Mucosa of descending colon (tissue), 3 donors: Measurements from ENCODE around the gene AIF1. TPM values are rescaled to one million over a fixed set of nuclear protein-coding genes. Genes with fewer than 3 reads are reported as not detected.

Experiments used
- ATAC-seq: fragments of 200-7000 bp; cut with Tn5 transposase; one replicate; pipeline ENCODE4 v1.9.1; 2020; ENCODE audit warnings: mild to moderate bottlenecking, moderate library complexity
- DNase-seq, 3 donors: peaks; one replicate each; pipeline ENCODE4 v3.0.0-alpha.2; 2020
- H3K36me3 ChIP-seq: fragments of 200-600 bp; one replicate; pipeline ENCODE4 v1.8.0; 2021; ENCODE audit warnings: low read depth, mild to moderate bottlenecking
- H3K4me1 ChIP-seq: fragments of 200-600 bp; one replicate; pipeline ENCODE4 v1.8.0; 2021; ENCODE audit warnings: low read depth, mild to moderate bottlenecking
- H3K4me3 ChIP-seq: fragments of 200-600 bp; one replicate; pipeline ENCODE4 v1.8.0; 2021; ENCODE audit warnings: mild to moderate bottlenecking
- H3K9me3 ChIP-seq: fragments of 200-600 bp; one replicate; pipeline ENCODE4 v1.8.0; 2021; ENCODE audit warnings: mild to moderate bottlenecking
- CTCF ChIP-seq: fragments of 200-600 bp; IDR thresholded peaks from one replicate; pipeline ENCODE4 v1.8.0; 2022; ENCODE audit warnings: antibody characterized with exemption, mild to moderate bottlenecking
- intact Hi-C, 2 donors: fragments of 100-400 bp; cut with DNase I in 1 of 2; cut with micrococcal nuclease in 1 of 2; formaldehyde crosslinking; loops; one replicate each; pipeline versions ENCODE4 v1.11.0 to v1.11.1; 2022; cut with DNase I, micrococcal nuclease
- total RNA-seq, 3 donors: library from RNA; stranded (reverse); fragmentation: NEBNext Ultra II Directional in 2 of 3; extraction: Animal tissue kit (Norgen Biotek cat#: 25700) in 2 of 3; gene quantifications; one replicate each; pipeline versions ENCODE4 v1.2.1 to v1.2.4, GENCODE V29; 2021 to 2023
- donor health status: DM: no; HTN: no; CAD: no; lungs with moderate emphysema.
- donor health status: DM: no; HTN: no; CAD: no.
- donor health status: DM: no; HTN: yes; CAD: no.

AIF1 gene
- total RNA-seq, 3 donors from 2014 or later = 6.1 to 28.4 (median 17.3) TPM

GRCh38 chr6:31632279-31632946 is 17.4 kb downstream of the AIF1 start:
- H3K36me3 ChIP-seq = peaks cover 24% of the 10 kb centered on the region
- no peak for DNase-seq
- no peak for TF ChIP-seq CTCF
- H3K9me3 ChIP-seq = no peaks in the 10 kb centered on the region
- no peak overlapping the region for H3K4me3 ChIP-seq
- H3K4me1 ChIP-seq = no peaks in the 10 kb centered on the region
- intact Hi-C loops = no loop called here
- ATAC-seq = no peak

GRCh38 chr6:31633447-31633846 is 18.4 kb downstream of the AIF1 start:
- Histone ChIP-seq H3K4me1 (no peaks in the 10 kb centered on the region), H3K9me3 (no peaks in the 10 kb centered on the region), H3K36me3 (peaks cover 14% of the 10 kb centered on the region), H3K4me3 (no peak overlapping the region)
- ATAC-seq = no peak
- intact Hi-C loops = no loop called here
- no peak for DNase-seq
- no peak for TF ChIP-seq CTCF

GRCh38 chr6:31634131-31634530 is 19.1 kb downstream of the AIF1 start:
- TF ChIP-seq CTCF = no peak
- no peak for ATAC-seq
- Histone ChIP-seq H3K36me3 (peaks cover 12% of the 10 kb centered on the region), H3K4me1 (no peaks in the 10 kb centered on the region), H3K4me3 (no peak overlapping the region), H3K9me3 (no peaks in the 10 kb centered on the region)
- intact Hi-C loops = no loop called here
- no peak for DNase-seq

GRCh38 chr6:31634969-31635575 is 20.0 kb downstream of the AIF1 start:
- Histone ChIP-seq H3K9me3 (no peaks in the 10 kb centered on the region), H3K36me3 (peaks cover 7% of the 10 kb centered on the region), H3K4me3 (no peak overlapping the region), H3K4me1 (no peaks in the 10 kb centered on the region)
- DNase-seq = no peak
- intact Hi-C loops = no loop called here
- TF ChIP-seq CTCF = no peak
- no peak for ATAC-seq

- intact Hi-C loops = no loop called here
- no peak for ATAC-seq
Measured at GRCh38 chr6:31636698-31637596, 21.9 kb downstream of the AIF1 start.

More at GRCh38 chr6:31636698-31637596, 21.9 kb downstream of the AIF1 start:
- no peaks in the 10 kb centered on the region for H3K9me3 ChIP-seq
- H3K36me3 ChIP-seq = peaks cover 17% of the 10 kb centered on the region
- no peak overlapping the region for H3K4me3 ChIP-seq
- no peak for DNase-seq
- TF ChIP-seq CTCF = no peak
- H3K4me1 ChIP-seq = no peaks in the 10 kb centered on the region
